ENCODE results near the gene EMC6.

The EMC6 gene

DNA sequence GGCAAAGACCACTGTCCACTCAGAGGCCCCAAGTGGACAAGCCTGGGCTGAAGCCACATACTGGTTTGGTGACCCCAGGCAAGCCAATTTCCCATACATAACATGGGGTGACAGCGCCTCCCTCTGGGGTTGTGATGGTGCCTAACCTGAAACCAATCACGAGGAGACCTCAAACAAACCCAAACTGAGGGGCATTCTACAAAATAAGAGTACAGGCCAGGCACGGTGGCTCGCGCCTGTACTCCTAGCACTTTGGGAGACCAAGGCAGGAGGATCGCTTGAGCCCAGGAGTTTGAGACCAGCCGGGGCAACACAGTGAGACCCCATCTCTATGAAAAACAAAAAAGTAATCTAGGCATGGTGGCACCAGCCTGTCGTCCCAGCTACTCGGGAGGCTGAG, 23.7 kb downstream of the EMC6 start:
- H3K9me3 ChIP-seq (ENCODE audit: insufficient read depth, low read length): no peaks in the 10 kb centered on the region
- H3K36me3 ChIP-seq (ENCODE audit: insufficient read depth, insufficient read length, low read length): no peaks in the 10 kb centered on the region
- no peak overlapping the region for H3K4me3 ChIP-seq (ENCODE audit: insufficient read length, low read depth)
- no peak for DNase-seq (ENCODE audit: low read depth, low spot score)
- no peak for TF ChIP-seq YY1 (IDR thresholded peaks at IDR 0.05; ENCODE audit: insufficient read depth, insufficient read length)
- no peak for TF ChIP-seq ZNF274 (IDR thresholded peaks at IDR 0.05; ENCODE audit: low read depth, low read length)
- no peak for TF ChIP-seq SUZ12 (IDR thresholded peaks at IDR 0.05; ENCODE audit: extremely low read depth, insufficient read depth, insufficient read length)
- H3K4me1 ChIP-seq (ENCODE audit: insufficient read depth, insufficient read length): peaks cover 18% of the 10 kb centered on the region
- H3K9ac ChIP-seq (ENCODE audit: insufficient read length, low read depth): no peak overlapping the region
- peaks cover 35% of the 10 kb centered on the region for H3K27me3 ChIP-seq (ENCODE audit: insufficient read depth, insufficient read length)

DNA sequence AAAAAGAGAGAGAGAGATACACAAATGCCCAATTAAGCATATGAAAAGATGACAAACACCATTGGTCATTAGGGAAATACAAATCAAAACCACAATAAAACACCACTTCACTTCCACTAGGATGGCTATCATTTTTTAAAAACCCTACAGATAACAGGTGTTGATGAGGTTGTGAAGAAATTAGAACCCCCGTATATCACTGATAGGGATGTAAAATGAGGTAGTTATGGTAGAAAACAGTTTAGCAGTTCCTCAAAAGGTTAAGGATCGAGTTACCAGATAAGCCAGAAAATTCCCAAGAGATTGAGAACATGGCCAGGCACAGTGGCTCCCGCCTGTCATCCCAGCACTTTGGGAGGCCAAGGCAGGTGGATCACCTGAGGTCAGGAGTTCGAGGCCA, 24.5 kb downstream of the EMC6 start:
- TF ChIP-seq YY1 (IDR thresholded peaks at IDR 0.05; ENCODE audit: insufficient read depth, insufficient read length): no peak
- TF ChIP-seq ZNF274 (IDR thresholded peaks at IDR 0.05; ENCODE audit: low read depth, low read length): no peak
- no peak for TF ChIP-seq SUZ12 (IDR thresholded peaks at IDR 0.05; ENCODE audit: extremely low read depth, insufficient read depth, insufficient read length)
- Histone ChIP-seq H3K27me3 (ENCODE audit: insufficient read depth, insufficient read length) (peaks cover 37% of the 10 kb centered on the region), H3K4me3 (ENCODE audit: insufficient read length, low read depth) (no peak overlapping the region), H3K9ac (ENCODE audit: insufficient read length, low read depth) (no peak overlapping the region), H3K4me1 (ENCODE audit: insufficient read depth, insufficient read length) (peaks cover 15% of the 10 kb centered on the region), H3K36me3 (ENCODE audit: insufficient read depth, insufficient read length, low read length) (no peaks in the 10 kb centered on the region), H3K9me3 (ENCODE audit: insufficient read depth, low read length) (no peaks in the 10 kb centered on the region)
- DNase-seq (ENCODE audit: low read depth, low spot score): no peak

DNA sequence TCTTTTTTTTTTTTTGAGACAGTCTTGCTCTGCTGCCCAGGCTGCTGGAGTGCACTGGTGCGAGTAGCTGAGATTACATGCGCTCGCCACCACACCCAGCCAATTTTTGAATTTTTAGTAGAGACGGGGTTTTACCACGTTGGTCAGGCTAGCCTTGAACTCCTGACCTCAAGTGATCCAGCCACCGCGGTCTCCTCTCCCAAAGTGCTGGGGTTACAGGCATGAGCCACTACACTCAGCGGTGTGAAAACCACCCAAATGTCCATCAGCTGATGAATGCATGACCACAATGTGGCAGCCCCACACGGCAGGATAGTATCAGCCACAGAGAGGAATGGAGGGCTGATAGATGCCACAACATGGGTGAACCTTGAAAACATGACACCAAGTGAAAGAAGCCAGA, 25.2 kb downstream of the EMC6 start:
- Histone ChIP-seq H3K36me3 (ENCODE audit: insufficient read depth, insufficient read length, low read length) (no peaks in the 10 kb centered on the region), H3K4me3 (ENCODE audit: insufficient read length, low read depth) (no peak overlapping the region), H3K4me1 (ENCODE audit: insufficient read depth, insufficient read length) (peaks cover 8% of the 10 kb centered on the region), H3K27me3 (ENCODE audit: insufficient read depth, insufficient read length) (peaks cover 37% of the 10 kb centered on the region), H3K9ac (ENCODE audit: insufficient read length, low read depth) (no peak overlapping the region), H3K9me3 (ENCODE audit: insufficient read depth, low read length) (no peaks in the 10 kb centered on the region)
- DNase-seq (ENCODE audit: low read depth, low spot score): no peak
- TF ChIP-seq SUZ12 (IDR thresholded peaks at IDR 0.05; ENCODE audit: extremely low read depth, insufficient read depth, insufficient read length) (no peak), ZNF274 (IDR thresholded peaks at IDR 0.05; ENCODE audit: low read depth, low read length) (no peak), YY1 (IDR thresholded peaks at IDR 0.05; ENCODE audit: insufficient read depth, insufficient read length) (no peak)

DNA sequence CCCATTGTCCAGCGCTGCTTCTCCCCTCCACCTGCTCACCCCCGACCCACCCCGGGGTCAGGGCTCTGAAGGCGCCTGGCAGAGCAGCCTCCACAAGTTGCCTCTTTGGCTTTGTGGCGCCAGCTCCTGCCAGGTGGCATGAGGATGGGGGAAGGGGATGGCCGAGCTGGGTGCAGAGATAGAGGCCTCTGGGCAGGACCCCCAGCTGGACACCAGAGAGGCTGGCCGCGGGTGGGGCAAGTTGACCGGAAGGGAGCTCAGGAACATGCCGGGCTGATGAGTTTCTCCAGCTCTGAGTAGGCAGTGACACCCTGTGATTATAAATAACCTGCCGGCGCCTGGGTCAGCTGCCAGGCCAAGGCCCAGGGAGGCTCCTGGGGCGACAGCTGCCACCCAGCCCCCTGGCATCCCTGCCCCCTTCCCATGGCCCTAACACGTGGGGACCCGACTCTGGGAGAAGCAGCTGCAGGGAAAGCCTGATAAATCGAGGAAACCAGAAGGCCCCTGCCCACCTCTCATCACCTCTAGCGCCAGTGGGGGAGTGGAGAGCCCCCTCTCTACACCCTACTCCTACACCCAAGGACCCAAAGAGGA, 26.6 kb downstream of the EMC6 start:
- peaks cover 37% of the 10 kb centered on the region for H3K27me3 ChIP-seq (ENCODE audit: insufficient read depth, insufficient read length)

DNA sequence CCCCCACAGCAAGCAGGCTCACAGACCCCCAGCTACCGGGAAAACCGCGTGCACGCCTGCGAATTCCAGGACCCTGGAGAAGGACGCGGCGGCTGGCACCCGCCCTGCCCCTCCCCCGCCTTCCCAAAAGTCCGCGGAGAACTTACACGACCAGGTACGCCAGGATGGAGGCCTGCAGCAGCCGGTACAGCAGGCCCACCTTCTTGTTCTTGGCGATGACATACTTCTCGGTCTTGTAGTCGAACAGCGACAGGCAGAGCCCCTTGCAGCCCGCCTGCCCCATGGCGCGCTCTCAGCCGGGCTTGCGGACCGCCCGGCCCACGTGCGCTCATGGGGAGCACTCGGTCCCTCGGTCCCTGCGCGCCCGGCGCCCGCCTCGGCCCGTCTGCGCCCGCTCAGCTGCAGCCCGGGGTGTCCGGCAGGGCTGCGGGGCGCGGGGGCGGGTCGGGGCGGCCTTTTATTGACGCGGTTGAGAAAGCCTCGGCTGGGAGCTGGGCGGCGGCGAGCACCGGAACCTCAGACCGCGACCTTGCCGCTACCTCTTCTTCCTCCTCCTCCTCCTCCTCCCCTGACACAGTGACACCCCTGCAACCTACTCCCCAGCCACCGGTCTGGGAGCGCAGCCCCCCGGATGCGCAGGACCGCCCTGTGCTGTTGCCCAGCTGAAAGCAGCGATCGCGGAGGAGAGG, 27.3 kb downstream of the EMC6 start, which contains the start of gene P2RX5:
Gene P2RX5 (minus strand): TSS at position 433 of the 689 bp plus-strand sequence. CDS start 150 bp downstream, at position 283.
- Histone ChIP-seq H3K4me3 (ENCODE audit: insufficient read length, low read depth) (peak within 1 kb of the TSS; percentile 49), H3K36me3 (ENCODE audit: insufficient read depth, insufficient read length, low read length) (no peaks in the 10 kb centered on the region), H3K9ac (ENCODE audit: insufficient read length, low read depth) (peak within 1 kb of the TSS; percentile 56), H3K4me1 (ENCODE audit: insufficient read depth, insufficient read length) (no peaks in the 10 kb centered on the region), H3K27me3 (ENCODE audit: insufficient read depth, insufficient read length) (peaks cover 37% of the 10 kb centered on the region), H3K9me3 (ENCODE audit: insufficient read depth, low read length) (no peaks in the 10 kb centered on the region)
- TF ChIP-seq SUZ12 (IDR thresholded peaks at IDR 0.05; ENCODE audit: extremely low read depth, insufficient read depth, insufficient read length) (no peak), ZNF274 (IDR thresholded peaks at IDR 0.05; ENCODE audit: low read depth, low read length) (no peak), YY1 (IDR thresholded peaks at IDR 0.05; ENCODE audit: insufficient read depth, insufficient read length) (no peak)
- no peak for DNase-seq (ENCODE audit: low read depth, low spot score)

More for the DNA sequence above, 26.6 kb downstream of the EMC6 start:
- peaks cover 2% of the 10 kb centered on the region for H3K4me1 ChIP-seq (ENCODE audit: insufficient read depth, insufficient read length)
- DNase-seq (ENCODE audit: low read depth, low spot score): no peak
- no peaks in the 10 kb centered on the region for H3K36me3 ChIP-seq (ENCODE audit: insufficient read depth, insufficient read length, low read length)
- TF ChIP-seq ZNF274 (IDR thresholded peaks at IDR 0.05; ENCODE audit: low read depth, low read length) (no peak), YY1 (IDR thresholded peaks at IDR 0.05; ENCODE audit: insufficient read depth, insufficient read length) (no peak), SUZ12 (IDR thresholded peaks at IDR 0.05; ENCODE audit: extremely low read depth, insufficient read depth, insufficient read length) (no peak)
- H3K9ac ChIP-seq (ENCODE audit: insufficient read length, low read depth): peak overlapping the region; percentile 56
- H3K9me3 ChIP-seq (ENCODE audit: insufficient read depth, low read length): no peaks in the 10 kb centered on the region
- H3K4me3 ChIP-seq (ENCODE audit: insufficient read length, low read depth): peak overlapping the region; percentile 49

DNA sequence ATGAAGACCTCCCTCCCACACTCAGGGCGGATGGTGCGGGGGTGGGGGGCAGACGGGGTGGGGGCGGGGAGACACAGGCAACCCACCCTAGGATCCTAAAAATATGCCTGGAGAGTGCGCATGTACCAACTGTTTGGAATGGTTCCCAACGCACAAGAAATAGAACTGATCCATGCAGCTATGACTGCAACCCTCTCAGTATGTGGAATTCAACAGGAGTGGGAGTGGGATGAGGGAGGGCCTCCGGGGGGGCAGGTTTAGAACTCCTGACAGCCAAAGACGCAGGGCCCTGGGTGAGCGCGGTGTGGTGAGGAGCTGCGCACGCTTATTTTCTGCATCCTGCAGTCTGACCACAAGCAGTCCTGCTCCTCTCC, 28.5 kb downstream of the EMC6 start:
- no peaks in the 10 kb centered on the region for H3K36me3 ChIP-seq (ENCODE audit: insufficient read depth, insufficient read length, low read length)
- H3K9me3 ChIP-seq (ENCODE audit: insufficient read depth, low read length): peaks cover 2% of the 10 kb centered on the region; the same call in 1 of the 2 replicates
- H3K9ac ChIP-seq (ENCODE audit: insufficient read length, low read depth): no peak overlapping the region
- H3K4me1 ChIP-seq (ENCODE audit: insufficient read depth, insufficient read length): no peaks in the 10 kb centered on the region
- DNase-seq (ENCODE audit: low read depth, low spot score): no peak
- H3K27me3 ChIP-seq (ENCODE audit: insufficient read depth, insufficient read length): peaks cover 37% of the 10 kb centered on the region
- no peak overlapping the region for H3K4me3 ChIP-seq (ENCODE audit: insufficient read length, low read depth)
- TF ChIP-seq ZNF274 (IDR thresholded peaks at IDR 0.05; ENCODE audit: low read depth, low read length) (no peak), SUZ12 (IDR thresholded peaks at IDR 0.05; ENCODE audit: extremely low read depth, insufficient read depth, insufficient read length) (no peak), YY1 (IDR thresholded peaks at IDR 0.05; ENCODE audit: insufficient read depth, insufficient read length) (no peak)

DNA sequence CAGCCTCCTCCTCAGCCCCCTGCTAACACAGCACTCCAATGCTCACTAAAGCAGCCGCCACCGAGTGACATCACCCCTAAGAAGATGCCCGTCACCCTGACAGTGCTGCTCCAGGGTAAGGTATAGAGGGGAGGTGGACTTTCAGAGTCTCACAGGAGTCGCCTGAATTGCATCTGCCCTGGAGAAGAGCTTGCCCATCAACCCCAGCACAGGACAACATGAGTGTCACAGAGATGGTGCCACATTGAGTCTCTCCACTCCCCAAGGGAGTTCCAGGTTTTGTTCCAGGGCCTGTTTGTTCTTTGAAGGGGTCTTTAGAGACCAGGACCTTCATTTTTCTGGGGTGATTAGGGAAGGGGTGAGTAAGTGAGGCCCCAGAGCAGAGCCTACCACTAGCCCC, 29.5 kb downstream of the EMC6 start:
- no peak for DNase-seq (ENCODE audit: low read depth, low spot score)
- H3K9me3 ChIP-seq (ENCODE audit: insufficient read depth, low read length): peaks cover 7% of the 10 kb centered on the region; the same call in 1 of the 2 replicates
- TF ChIP-seq YY1 (IDR thresholded peaks at IDR 0.05; ENCODE audit: insufficient read depth, insufficient read length): no peak
- no peak for TF ChIP-seq ZNF274 (IDR thresholded peaks at IDR 0.05; ENCODE audit: low read depth, low read length)
- no peak for TF ChIP-seq SUZ12 (IDR thresholded peaks at IDR 0.05; ENCODE audit: extremely low read depth, insufficient read depth, insufficient read length)
- no peak overlapping the region for H3K4me3 ChIP-seq (ENCODE audit: insufficient read length, low read depth)
- no peaks in the 10 kb centered on the region for H3K4me1 ChIP-seq (ENCODE audit: insufficient read depth, insufficient read length)
- H3K27me3 ChIP-seq (ENCODE audit: insufficient read depth, insufficient read length): peaks cover 37% of the 10 kb centered on the region
- no peaks in the 10 kb centered on the region for H3K36me3 ChIP-seq (ENCODE audit: insufficient read depth, insufficient read length, low read length)
- no peak overlapping the region for H3K9ac ChIP-seq (ENCODE audit: insufficient read length, low read depth)

All from NT2/D1 (cell line).